Peyer's patch (tissue), 4 donors: ENCODE measurements around the gene DISC1.

Experiments used
- CTCF ChIP-seq, 6 experiments: fragments of 450-650 bp in 4 of 6; fragments of 200-600 bp in 2 of 6; sonication (generic) in 1 of 6; IDR thresholded peaks; one replicate each; pipeline ENCODE4 v1.5.1; 2017 to 2019; ENCODE audit warnings: antibody characterized with exemption in 6 of 6, mild to moderate bottlenecking in 3 of 6, moderate library complexity in 1 of 6
- POLR2A ChIP-seq, 2 donors: fragments of 450-650 bp; IDR thresholded peaks; one replicate each; pipeline ENCODE4 v1.5.1; 2017; ENCODE audit warnings: antibody characterized with exemption in 2 of 2, mild to moderate bottlenecking in 2 of 2, moderate library complexity in 2 of 2

GRCh38 chr1:231660198-231660597, 33.6 kb downstream of the DISC1 start:
- TF ChIP-seq CTCF (IDR thresholded peaks at IDR 0.05) (no peak), POLR2A (IDR thresholded peaks at IDR 0.05) (no peak)
